GM12875 (cell line): Measurements from ENCODE around the gene SLCO2A1.
"Not testable (repeated sequence)": the region's sequence is repeated elsewhere in the genome, so short reads cannot be mapped to it uniquely, and the experiment has no call there.

Experiments
- H3K4me3 ChIP-seq: one replicate; pipeline ENCODE4 v1.5.1; 2011; ENCODE audit warnings: low read depth, low read length, control low read depth
- CTCF ChIP-seq: IDR thresholded peaks from 2 replicates; pipeline ENCODE4 v1.5.1; 2011; ENCODE audit warnings: low read depth, mild to moderate bottlenecking, control low read depth, inconsistent platforms, low read length, moderate library complexity, borderline replicate concordance; ENCODE audit not compliant: insufficient read depth

The SLCO2A1 gene

GRCh38 chr3:134074790-134075567 is 45.3 kb upstream of the SLCO2A1 start:
- TF ChIP-seq CTCF = no peak
- H3K4me3 ChIP-seq = no peak overlapping the region

DNA sequence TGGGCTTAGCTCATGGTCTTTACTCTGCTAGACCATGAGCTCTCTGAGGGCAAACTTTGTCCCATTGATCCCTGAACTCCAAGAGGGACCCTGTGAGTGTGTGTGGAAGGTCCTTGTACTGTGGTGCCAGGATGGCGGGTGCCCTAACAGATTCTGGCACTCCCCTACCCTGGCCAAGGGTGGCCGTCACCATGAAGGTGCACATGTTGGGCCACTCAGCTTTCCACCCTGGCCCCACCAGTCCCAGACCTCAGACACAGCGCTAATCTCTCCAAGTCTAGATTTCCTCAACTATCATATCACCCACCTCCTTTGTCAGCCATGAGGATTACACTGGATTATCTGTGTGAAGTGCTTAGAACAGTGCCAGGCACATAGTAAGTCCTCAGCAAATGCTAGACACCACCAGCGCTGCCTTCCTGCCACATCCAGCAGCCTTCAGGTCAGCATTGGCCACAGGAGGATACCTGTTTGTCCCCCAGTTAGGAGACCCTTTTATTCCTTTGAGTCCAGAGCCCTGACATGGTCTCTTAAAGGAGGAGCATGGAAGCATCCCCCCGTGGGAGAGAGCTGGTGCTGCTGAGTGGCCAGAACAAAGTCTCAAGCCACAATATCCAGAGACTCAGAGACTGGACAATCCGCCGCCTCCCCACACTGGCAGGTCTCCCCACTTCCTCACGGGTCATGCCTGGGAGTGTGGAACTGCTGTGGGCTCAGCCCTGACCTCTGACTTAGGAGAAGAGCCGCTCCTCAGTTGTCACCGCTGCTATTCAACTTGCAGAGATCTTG is 44.5 kb upstream of the SLCO2A1 start:
- no peak for TF ChIP-seq CTCF

DNA sequence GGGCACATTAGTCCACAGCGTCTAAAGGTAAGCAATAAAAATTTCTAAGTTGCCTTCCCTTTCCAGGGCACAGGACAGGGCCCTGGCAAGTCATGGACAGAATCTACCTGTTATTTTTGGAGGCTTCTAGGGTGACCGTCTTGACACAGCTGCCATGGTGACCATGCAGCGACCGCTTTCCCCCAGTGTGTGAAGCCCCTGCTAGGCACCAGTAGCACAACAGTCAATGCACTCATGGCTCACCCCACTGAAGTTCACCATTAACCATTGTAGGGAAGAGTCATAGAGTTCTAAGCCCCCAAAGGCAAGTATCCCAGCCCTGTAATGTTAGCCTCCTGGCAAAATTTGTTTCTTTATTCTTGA is 43.8 kb upstream of the SLCO2A1 start:
- H3K4me3 ChIP-seq = no peak overlapping the region
- no peak for TF ChIP-seq CTCF

More for the DNA sequence above, 44.5 kb upstream of the SLCO2A1 start:
- H3K4me3 ChIP-seq = no peak overlapping the region

- no peak overlapping the region for H3K4me3 ChIP-seq
- TF ChIP-seq CTCF = no peak
Observed at GRCh38 chr3:134072881-134073582, 43.3 kb upstream of the SLCO2A1 start.

- not testable (repeated sequence) for H3K4me3 ChIP-seq
Observed at GRCh38 chr3:134070281-134070680, 40.6 kb upstream of the SLCO2A1 start.

DNA sequence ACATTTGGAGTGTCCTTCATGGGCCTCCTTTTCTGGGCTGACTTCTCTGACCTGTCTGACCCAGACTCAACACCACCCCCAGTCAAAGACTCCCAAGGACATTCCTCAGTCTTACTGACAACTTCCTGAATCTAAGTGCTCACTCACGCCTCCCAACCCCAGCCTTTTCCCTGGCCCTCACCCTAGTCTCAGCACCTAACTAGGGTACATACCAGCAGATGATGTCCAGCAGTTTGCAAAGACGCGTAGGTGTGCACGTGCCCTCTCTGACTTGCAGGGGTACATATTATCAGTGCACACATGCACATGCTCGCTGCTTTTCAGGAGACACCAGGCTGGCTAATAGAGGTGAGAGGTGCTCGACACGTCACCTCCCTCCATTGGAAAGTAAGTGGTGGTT is 38.7 kb upstream of the SLCO2A1 start:
- TF ChIP-seq CTCF = no peak
- H3K4me3 ChIP-seq = no peak overlapping the region

- no peak overlapping the region for H3K4me3 ChIP-seq
- no peak for TF ChIP-seq CTCF
Observed at GRCh38 chr3:134067531-134068161, 37.9 kb upstream of the SLCO2A1 start.
